ENCODE measurements around the gene TNFRSF11A.

TNFRSF11A gene

GRCh38 chr18:62361288-62361687, 36.2 kb downstream of the TNFRSF11A start:
- TF ChIP-seq CTCF (IDR thresholded peaks at IDR 0.05; ENCODE audit: low read depth, low read length), result no peak
- no peak for DNase-seq (ENCODE audit: extremely low read depth, low read depth)

GRCh38 chr18:62364558-62364957, 39.4 kb downstream of the TNFRSF11A start:
- TF ChIP-seq CTCF (IDR thresholded peaks at IDR 0.05; ENCODE audit: low read depth, low read length), result no peak
- DNase-seq (ENCODE audit: extremely low read depth, low read depth), result no peak

GRCh38 chr18:62365420-62365819, 40.3 kb downstream of the TNFRSF11A start:
- no peak for TF ChIP-seq CTCF (IDR thresholded peaks at IDR 0.05; ENCODE audit: low read depth, low read length)
- DNase-seq (ENCODE audit: extremely low read depth, low read depth), result no peak

GRCh38 chr18:62366992-62367391, 41.9 kb downstream of the TNFRSF11A start:
- no peak for TF ChIP-seq CTCF (IDR thresholded peaks at IDR 0.05; ENCODE audit: low read depth, low read length)
- no peak for DNase-seq (ENCODE audit: extremely low read depth, low read depth)

- no peak for DNase-seq (ENCODE audit: extremely low read depth, low read depth)
- TF ChIP-seq CTCF (IDR thresholded peaks at IDR 0.05; ENCODE audit: low read depth, low read length), result no peak
Measured at GRCh38 chr18:62368100-62368499, 43.0 kb downstream of the TNFRSF11A start.

- no peak for TF ChIP-seq CTCF (IDR thresholded peaks at IDR 0.05; ENCODE audit: low read depth, low read length)
- no peak for DNase-seq (ENCODE audit: extremely low read depth, low read depth)
Measured at GRCh38 chr18:62369129-62369644, 44.1 kb downstream of the TNFRSF11A start.

- no peak for DNase-seq (ENCODE audit: extremely low read depth, low read depth)
- no peak for TF ChIP-seq CTCF (IDR thresholded peaks at IDR 0.05; ENCODE audit: low read depth, low read length)
Measured at GRCh38 chr18:62370366-62370765, 45.3 kb downstream of the TNFRSF11A start.
